Measurements from ENCODE around the gene HAS3. TPM values are rescaled to one million over a fixed set of nuclear protein-coding genes. Genes with fewer than 3 reads are reported as not detected.
"Not testable (repeated sequence)": the region's sequence is repeated elsewhere in the genome, so short reads cannot be mapped to it uniquely, and the experiment has no call there.

Gene HAS3
- total RNA-seq, 2 experiments from 2014 or later: 0.67 to 0.84 TPM

GRCh38 chr16:69113216-69113615 lies 7.8 kb downstream of the HAS3 start:
- Mint-ChIP-seq H3K27me3 (peaks cover 1% of the 10 kb centered on the region), H3K4me1 (peaks cover 3% of the 10 kb centered on the region), H3K4me3 (no peak overlapping the region), H3K36me3 (ENCODE audit: low read depth) (peaks cover 12% of the 10 kb centered on the region), H3K27ac (no peak overlapping the region), H3K9me3 (no peaks in the 10 kb centered on the region)
- POLR2A ChIA-PET: no interaction called here
- DNase-seq: no peak
- CTCF ChIA-PET: interaction anchor here (1.0 to 3.0 kb wide), 7 partner anchors 11 to 251 kb away, joined by 3 to 16 read pairs (median 3); partner anchors contain the start of genes CHTF8 and UTP4

GRCh38 chr16:69114346-69114975 lies 9.0 kb downstream of the HAS3 start:
- H3K27me3 Mint-ChIP-seq: no peaks in the 10 kb centered on the region
- POLR2A ChIA-PET: no interaction called here
- H3K27ac Mint-ChIP-seq: no peak overlapping the region
- no peak overlapping the region for H3K4me3 Mint-ChIP-seq
- DNase-seq: no peak
- CTCF ChIA-PET: interaction anchor here (1.3 to 3.0 kb wide), 2 partner anchors 10 to 14 kb away, joined by 4 to 16 read pairs; no protein-coding TSS in a partner anchor
- H3K4me1 Mint-ChIP-seq: peaks cover 3% of the 10 kb centered on the region
- H3K36me3 Mint-ChIP-seq (ENCODE audit: low read depth): peaks cover 16% of the 10 kb centered on the region
- no peaks in the 10 kb centered on the region for H3K9me3 Mint-ChIP-seq

GRCh38 chr16:69114976-69115355 lies 9.5 kb downstream of the HAS3 start:
- CTCF ChIA-PET: interaction anchor here (3.0 kb wide), 1 partner anchor 9 kb away, joined by 16 read pairs; no protein-coding TSS in a partner anchor
- POLR2A ChIA-PET: no interaction called here
- Mint-ChIP-seq H3K4me1 (peaks cover 3% of the 10 kb centered on the region), H3K27me3 (no peaks in the 10 kb centered on the region), H3K27ac (no peak overlapping the region), H3K9me3 (no peaks in the 10 kb centered on the region), H3K4me3 (no peak overlapping the region), H3K36me3 (ENCODE audit: low read depth) (peaks cover 13% of the 10 kb centered on the region)
- no peak for DNase-seq

DNA sequence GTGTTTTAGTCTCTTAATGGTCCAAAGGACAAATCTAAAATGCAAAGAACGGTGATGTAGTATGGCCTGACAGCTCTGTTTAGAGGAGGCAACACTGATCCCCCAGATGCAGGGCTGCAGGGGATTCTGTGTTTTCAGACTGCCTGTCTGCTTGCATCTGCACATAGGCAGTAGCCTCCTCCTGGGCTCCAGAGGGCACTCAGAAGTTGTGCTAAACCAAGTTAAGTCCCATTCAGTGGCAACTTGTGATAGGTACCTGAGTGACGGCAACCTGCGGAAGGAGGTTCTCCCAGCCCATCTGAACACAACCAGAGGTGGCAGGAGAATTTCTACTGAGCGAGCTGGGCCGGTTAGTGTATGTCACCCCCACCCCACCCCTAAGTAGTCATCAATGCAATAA lies 9.9 kb downstream of the HAS3 start:
- H3K4me1 Mint-ChIP-seq: peaks cover 3% of the 10 kb centered on the region
- no peaks in the 10 kb centered on the region for H3K27me3 Mint-ChIP-seq
- ChIA-PET CTCF (interaction anchor here (0.8 kb wide), 1 partner anchor 585 kb away, joined by 3 read pairs; no protein-coding TSS in a partner anchor), POLR2A (no interaction called here)
- H3K4me3 Mint-ChIP-seq: no peak overlapping the region
- H3K36me3 Mint-ChIP-seq (ENCODE audit: low read depth): peaks cover 15% of the 10 kb centered on the region
- no peak for DNase-seq
- no peaks in the 10 kb centered on the region for H3K9me3 Mint-ChIP-seq
- H3K27ac Mint-ChIP-seq: no peak overlapping the region

- ChIA-PET POLR2A (no interaction called here), CTCF (interaction anchor here (0.8 kb wide), 1 partner anchor 586 kb away, joined by 3 read pairs; no protein-coding TSS in a partner anchor)
- Mint-ChIP-seq H3K27me3 (no peaks in the 10 kb centered on the region), H3K27ac (no peak overlapping the region), H3K4me1 (peaks cover 3% of the 10 kb centered on the region), H3K36me3 (ENCODE audit: low read depth) (peaks cover 19% of the 10 kb centered on the region), H3K9me3 (no peaks in the 10 kb centered on the region), H3K4me3 (no peak overlapping the region)
- DNase-seq: no peak
Measured at GRCh38 chr16:69115837-69116236, 10.4 kb downstream of the HAS3 start.

DNA sequence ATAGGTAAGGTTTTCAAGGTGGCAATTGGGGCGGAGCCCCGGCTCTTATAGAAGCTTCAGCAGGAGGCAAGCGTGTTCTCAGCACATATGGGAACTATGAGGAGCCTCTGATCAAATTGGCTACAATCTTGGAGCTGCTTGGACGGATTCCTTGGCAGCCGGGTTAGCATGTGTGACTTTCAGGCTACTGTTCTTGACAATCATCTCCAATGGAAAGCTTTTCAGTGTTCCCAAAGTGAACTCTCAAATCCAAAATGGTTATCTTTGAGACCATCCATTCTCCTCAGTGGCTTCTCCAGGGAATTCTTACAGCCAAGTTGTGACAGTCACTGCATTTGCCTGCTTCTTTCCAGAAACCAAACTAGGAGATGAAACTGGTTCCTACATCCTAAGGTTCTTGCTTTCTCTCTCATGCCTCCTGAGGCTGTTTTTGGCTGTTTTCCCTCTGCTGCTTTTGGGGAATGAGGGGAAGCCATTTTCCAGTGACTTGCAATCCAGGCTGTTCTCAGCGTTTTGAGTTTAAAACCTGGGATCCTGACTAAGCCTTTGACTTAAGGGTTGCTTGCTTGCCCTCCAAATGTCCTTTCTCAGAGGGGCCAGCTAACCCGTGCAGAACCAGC lies 10.9 kb downstream of the HAS3 start:
- Mint-ChIP-seq H3K4me3 (no peak overlapping the region), H3K9me3 (no peaks in the 10 kb centered on the region), H3K27ac (peak overlapping the region; percentile 54), H3K27me3 (no peaks in the 10 kb centered on the region), H3K4me1 (peaks cover 3% of the 10 kb centered on the region), H3K36me3 (ENCODE audit: low read depth) (peaks cover 24% of the 10 kb centered on the region)
- no peak for DNase-seq
- POLR2A ChIA-PET: no interaction called here
- CTCF ChIA-PET: interaction anchor here (0.6 to 0.8 kb wide), 3 partner anchors 46 to 966 kb away, joined by 3 to 4 read pairs (median 3); no protein-coding TSS in a partner anchor

DNA sequence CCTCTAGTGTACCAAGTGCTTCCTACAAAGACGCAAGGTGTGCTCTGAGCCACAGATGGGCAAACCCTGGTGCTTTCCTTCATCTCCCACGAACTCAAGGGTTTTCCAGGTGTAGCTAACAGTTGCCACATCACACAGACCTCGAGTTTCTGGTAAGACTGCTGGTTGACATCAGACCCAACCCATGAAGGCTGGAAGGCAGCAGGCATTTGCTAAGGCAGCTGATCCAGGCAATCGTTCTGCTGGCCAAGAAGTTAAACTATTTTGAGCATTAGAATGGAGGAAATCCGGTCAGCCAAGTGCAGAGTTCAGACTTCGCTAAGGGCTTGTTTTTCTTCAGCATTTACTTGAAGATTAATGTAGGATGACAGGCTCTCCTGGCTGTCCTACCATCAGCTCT lies 11.5 kb downstream of the HAS3 start:
- Mint-ChIP-seq H3K4me3 (no peak overlapping the region), H3K9me3 (no peaks in the 10 kb centered on the region), H3K36me3 (ENCODE audit: low read depth) (peaks cover 25% of the 10 kb centered on the region), H3K27me3 (no peaks in the 10 kb centered on the region), H3K4me1 (peaks cover 3% of the 10 kb centered on the region), H3K27ac (peak overlapping the region; percentile 25)
- no peak for DNase-seq
- ChIA-PET CTCF (interaction anchor here (0.6 kb wide), 1 partner anchor 966 kb away, joined by 4 read pairs; no protein-coding TSS in a partner anchor), POLR2A (no interaction called here)

GRCh38 chr16:69118468-69118867 lies 13.0 kb downstream of the HAS3 start:
- H3K9me3 Mint-ChIP-seq: no peaks in the 10 kb centered on the region
- peaks cover 25% of the 10 kb centered on the region for H3K36me3 Mint-ChIP-seq (ENCODE audit: low read depth)
- no peaks in the 10 kb centered on the region for H3K27me3 Mint-ChIP-seq
- CTCF ChIA-PET: interaction anchor here (2.1 kb wide), 1 partner anchor 591 kb away, joined by 4 read pairs; no protein-coding TSS in a partner anchor
- H3K4me3 Mint-ChIP-seq: no peak overlapping the region
- POLR2A ChIA-PET: no interaction called here
- no peak overlapping the region for H3K27ac Mint-ChIP-seq
- DNase-seq: no peak
- peaks cover 3% of the 10 kb centered on the region for H3K4me1 Mint-ChIP-seq

- Mint-ChIP-seq H3K27ac (no peak overlapping the region), H3K4me1 (peaks cover 5% of the 10 kb centered on the region), H3K9me3 (no peaks in the 10 kb centered on the region), H3K36me3 (ENCODE audit: low read depth) (peaks cover 25% of the 10 kb centered on the region), H3K4me3 (no peak overlapping the region), H3K27me3 (no peaks in the 10 kb centered on the region)
- ChIA-PET CTCF (interaction anchor here (0.5 to 2.1 kb wide), 2 partner anchors 274 to 591 kb away, joined by 3 to 4 read pairs; no protein-coding TSS in a partner anchor), POLR2A (no interaction called here)
- no peak for DNase-seq
Measured at GRCh38 chr16:69118994-69119393, 13.5 kb downstream of the HAS3 start.

- no peak overlapping the region for H3K27ac Mint-ChIP-seq
- ChIA-PET POLR2A (no interaction called here), CTCF (interaction anchor here (0.5 to 2.1 kb wide), 2 partner anchors 275 to 592 kb away, joined by 3 to 4 read pairs; no protein-coding TSS in a partner anchor)
- H3K36me3 Mint-ChIP-seq (ENCODE audit: low read depth): peaks cover 27% of the 10 kb centered on the region
- H3K9me3 Mint-ChIP-seq: no peaks in the 10 kb centered on the region
- DNase-seq: no peak
- peaks cover 7% of the 10 kb centered on the region for H3K4me1 Mint-ChIP-seq
- no peaks in the 10 kb centered on the region for H3K27me3 Mint-ChIP-seq
- no peak overlapping the region for H3K4me3 Mint-ChIP-seq
Measured at GRCh38 chr16:69119536-69119935, 14.1 kb downstream of the HAS3 start.

DNA sequence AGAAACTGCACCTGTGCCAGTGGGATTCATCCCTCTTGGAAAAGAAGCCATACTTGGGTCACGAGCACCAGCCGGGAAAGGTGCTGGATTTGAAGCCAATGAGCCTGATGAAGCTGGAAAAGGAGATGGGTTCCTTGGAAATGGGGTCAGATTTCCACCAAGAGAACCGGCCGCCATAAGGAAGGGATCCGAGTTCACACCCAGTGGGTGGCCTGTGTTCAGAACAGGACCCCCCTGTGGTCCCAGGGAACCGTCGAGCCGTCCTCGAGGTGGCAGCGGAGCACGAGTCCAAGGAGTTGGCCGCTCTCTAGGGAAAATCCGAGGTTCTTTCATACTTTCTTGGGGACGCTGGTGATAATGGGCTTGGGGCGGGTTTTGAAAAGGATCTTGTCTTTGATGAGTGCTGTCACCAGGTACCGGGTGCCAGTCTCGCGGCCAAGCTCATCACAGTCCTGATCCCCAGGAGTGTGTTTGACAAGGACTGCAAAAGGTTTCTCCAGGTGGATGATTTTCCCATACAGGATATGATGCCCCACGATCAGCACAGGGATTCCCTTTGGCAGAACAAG lies 14.7 kb downstream of the HAS3 start:
- ChIA-PET POLR2A (no interaction called here), CTCF (interaction anchor here (0.7 to 2.1 kb wide), 3 partner anchors 10 to 592 kb away, joined by 3 to 4 read pairs (median 4); no protein-coding TSS in a partner anchor)
- Mint-ChIP-seq H3K36me3 (ENCODE audit: low read depth) (peaks cover 24% of the 10 kb centered on the region), H3K4me1 (peaks cover 7% of the 10 kb centered on the region), H3K4me3 (no peak overlapping the region), H3K27me3 (no peaks in the 10 kb centered on the region), H3K9me3 (no peaks in the 10 kb centered on the region), H3K27ac (no peak overlapping the region)
- DNase-seq: no peak

DNA sequence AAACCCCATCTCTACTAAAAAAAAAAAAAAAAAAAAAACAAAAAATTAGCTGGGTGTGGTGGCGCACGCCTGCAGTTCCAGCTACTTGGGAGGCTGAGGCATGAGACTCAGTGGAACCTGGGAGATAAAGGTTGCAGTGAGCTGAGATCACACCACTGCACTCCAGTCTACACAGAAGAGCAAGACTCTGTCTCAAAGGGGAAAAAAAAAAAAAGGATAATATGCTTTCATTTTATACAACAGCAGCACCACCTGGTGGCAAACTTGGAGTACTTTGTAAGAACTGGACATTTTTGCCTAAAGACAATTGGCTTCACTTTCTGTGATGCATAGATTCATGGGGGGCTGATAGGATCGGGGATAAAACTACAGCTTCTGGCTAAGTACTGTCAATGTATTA lies 18.5 kb downstream of the HAS3 start:
- Mint-ChIP-seq H3K36me3 (ENCODE audit: low read depth) (peaks cover 20% of the 10 kb centered on the region), H3K9me3 (no peaks in the 10 kb centered on the region), H3K27me3 (no peaks in the 10 kb centered on the region), H3K4me3 (no peak overlapping the region), H3K27ac (no peak overlapping the region), H3K4me1 (peaks cover 21% of the 10 kb centered on the region)
- ChIA-PET POLR2A (no interaction called here), CTCF (interaction anchor here (0.6 to 2.4 kb wide), 19 partner anchors 9 to 1559 kb away, joined by 3 to 16 read pairs (median 4); partner anchors contain the start of genes CHTF8, HAS3 and UTP4)
- peak; percentile 82 for DNase-seq

GRCh38 chr16:69124406-69124805 lies 19.0 kb downstream of the HAS3 start:
- peaks cover 22% of the 10 kb centered on the region for H3K4me1 Mint-ChIP-seq
- POLR2A ChIA-PET, H3K9me3 Mint-ChIP-seq, H3K27ac Mint-ChIP-seq, H3K27me3 Mint-ChIP-seq, DNase-seq, H3K4me3 Mint-ChIP-seq: not testable (repeated sequence)
- peaks cover 20% of the 10 kb centered on the region for H3K36me3 Mint-ChIP-seq (ENCODE audit: low read depth)
- CTCF ChIA-PET: interaction anchor here (0.6 to 2.4 kb wide), 15 partner anchors 9 to 1560 kb away, joined by 3 to 16 read pairs (median 4); partner anchors contain the start of genes CHTF8 and UTP4
